Neural cell (in vitro differentiated cells): ENCODE results near the gene MRPL58.

Source experiments
- CTCF ChIP-seq: fragments of 450-650 bp; IDR thresholded peaks from 2 replicates; pipeline ENCODE4 v1.5.1; 2014; ENCODE audit warnings: antibody characterized with exemption, mild to moderate bottlenecking, moderate library complexity; ENCODE audit not compliant: poor library complexity, severe bottlenecking
- EP300 ChIP-seq: fragments of 450-650 bp; conservative IDR thresholded peaks from 2 replicates; pipeline ENCODE4 v1.6.1; 2014; ENCODE audit warnings: antibody characterized with exemption, mild to moderate bottlenecking, moderate library complexity; ENCODE audit not compliant: poor library complexity, severe bottlenecking
- EZH2 ChIP-seq: fragments of 200-600, 300-800 bp; shearing (Covaris generic), sonication (generic); IDR thresholded peaks from 2 replicates; pipeline ENCODE4 v1.6.1; 2014; ENCODE audit warnings: antibody characterized with exemption, low read length, borderline replicate concordance, mild to moderate bottlenecking; ENCODE audit not compliant: insufficient read depth, poor library complexity, severe bottlenecking
- MXI1 ChIP-seq: fragments of 450-650 bp; conservative IDR thresholded peaks from 2 replicates; pipeline ENCODE4 v1.6.1; 2014; ENCODE audit warnings: antibody characterized with exemption, mild to moderate bottlenecking; ENCODE audit not compliant: poor library complexity, severe bottlenecking
- POLR2AphosphoS5 ChIP-seq: IDR thresholded peaks from 2 replicates; pipeline ENCODE4 v1.6.1; 2012
- RAD21 ChIP-seq: fragments of 450-650 bp; conservative IDR thresholded peaks from 2 replicates; pipeline ENCODE4 v1.6.1; 2014; ENCODE audit warnings: antibody characterized with exemption, mild to moderate bottlenecking, moderate library complexity
- REST ChIP-seq: IDR thresholded peaks from 2 replicates; pipeline ENCODE4 v1.6.1; 2012; ENCODE audit warnings: borderline replicate concordance
- SMC3 ChIP-seq: fragments of 450-650 bp; conservative IDR thresholded peaks from 2 replicates; pipeline ENCODE4 v1.6.1; 2014; ENCODE audit warnings: antibody characterized with exemption, mild to moderate bottlenecking, moderate library complexity; ENCODE audit not compliant: poor library complexity
- TAF1 ChIP-seq: IDR thresholded peaks from 2 replicates; pipeline ENCODE4 v1.6.1; 2012; ENCODE audit warnings: low read depth

- TF ChIP-seq CTCF (no peak), EZH2 (no peak), REST (peak; percentile 21), RAD21 (no peak), POLR2AphosphoS5 (no peak), TAF1 (peak; percentile 35), EP300 (no peak), SMC3 (peak; percentile 20), MXI1 (peak; percentile 71)
Measured at GRCh38 chr17:75033346-75034235, 21.1 kb downstream of the MRPL58 start.
